Esophagus squamous epithelium (tissue), 5 donors: Measurements from ENCODE around the gene TMEM236. TPM values are rescaled to one million over a fixed set of nuclear protein-coding genes. Genes with fewer than 3 reads are reported as not detected.

Source experiments
- DNase-seq: peaks from one replicate; lab custom pipeline; 2025; lab: John Stamatoyannopoulos, UW
- H3K27ac ChIP-seq, 4 donors: fragments of 200-600 bp; sonication (generic); one replicate each; pipeline ENCODE4 v1.5.1; 2016 to 2019; ENCODE audit warnings: mild to moderate bottlenecking in 1 of 4
- H3K27me3 ChIP-seq, 4 donors: fragments of 200-600 bp; sonication (generic); 1 replicate in 3 of 4; 2 replicates in 1 of 4; pipeline versions ENCODE4 v1.5.1 to v1.6.0; 2017 to 2021; ENCODE audit warnings: antibody characterized with exemption in 1 of 4
- H3K36me3 ChIP-seq, 3 donors: fragments of 200-600 bp; sonication (generic); one replicate each; pipeline ENCODE4 v1.5.1; 2016 to 2019
- H3K4me1 ChIP-seq, 3 donors: fragments of 200-600 bp; sonication (generic); one replicate each; pipeline ENCODE4 v1.5.1; 2017 to 2019
- H3K4me3 ChIP-seq, 4 donors: fragments of 200-600 bp; sonication (generic); 1 replicate in 3 of 4; 2 replicates in 1 of 4; pipeline ENCODE4 v1.5.1; 2016 to 2019; ENCODE audit warnings: mild to moderate bottlenecking in 2 of 4, moderate library complexity in 1 of 4
- H3K9me3 ChIP-seq, 3 donors: fragments of 200-600 bp; sonication (generic); one replicate each; pipeline ENCODE4 v1.5.1; 2016 to 2019
- POLR2A ChIP-seq, 4 donors: fragments of 450-650 bp; IDR thresholded peaks; one replicate each; pipeline ENCODE4 v1.6.1; 2017; ENCODE audit warnings: antibody characterized with exemption in 4 of 4, mild to moderate bottlenecking in 4 of 4, moderate library complexity in 3 of 4
- WGBS, 2 donors: methylation state at CpG; one replicate each; pipeline ENCODE4 v1.1.5; 2018; 5-methylcytosine and 5-hydroxymethylcytosine counted together
- intact Hi-C: fragments of 100-400 bp; cut with DNase I; formaldehyde crosslinking; loops from one replicate; pipeline ENCODE4 v1.15.0; 2022
- total RNA-seq, 4 donors: library from RNA; depleted of rRNA; stranded (reverse); fragments of >200 nt; gene quantifications; one replicate each; pipeline ENCODE4 v1.1.0, GENCODE V29; 2016
- TF ChIP-seq, protein P1 (sequence below), 6 experiments: fragments of 450-650 bp in 4 of 6; fragments of 200-600 bp in 2 of 6; sonication (generic) in 2 of 6; IDR thresholded peaks; one replicate each; pipeline ENCODE4 v1.5.1; 2016 to 2019; ENCODE audit warnings: antibody characterized with exemption in 6 of 6, mild to moderate bottlenecking in 4 of 6, moderate library complexity in 4 of 6
- donor health status: DM: yes; HTN: yes; CAD: no.

The TMEM236 gene
- total RNA-seq, 4 donors from 2014 or later: 0.04 to 0.76 (median 0.15) TPM

GRCh38 chr10:17785276-17785930 lies 33.4 kb downstream of the TMEM236 start:
- H3K27ac ChIP-seq: peak overlapping the region in 1 of 4 donors; percentile 49
- intact Hi-C loops: no loop called here
- 76 to 80% methylated on average over 5 of the region's 5 CpGs for WGBS, 2 donors
- H3K9me3 ChIP-seq: no peaks in the 10 kb centered on the region
- no peak for TF ChIP-seq POLR2A (IDR thresholded peaks at IDR 0.05)
- no peak for DNase-seq
- H3K4me3 ChIP-seq: no peak overlapping the region
- no peaks in the 10 kb centered on the region for H3K4me1 ChIP-seq
- no peaks in the 10 kb centered on the region for H3K36me3 ChIP-seq
- no peaks in the 10 kb centered on the region for H3K27me3 ChIP-seq

DNA sequence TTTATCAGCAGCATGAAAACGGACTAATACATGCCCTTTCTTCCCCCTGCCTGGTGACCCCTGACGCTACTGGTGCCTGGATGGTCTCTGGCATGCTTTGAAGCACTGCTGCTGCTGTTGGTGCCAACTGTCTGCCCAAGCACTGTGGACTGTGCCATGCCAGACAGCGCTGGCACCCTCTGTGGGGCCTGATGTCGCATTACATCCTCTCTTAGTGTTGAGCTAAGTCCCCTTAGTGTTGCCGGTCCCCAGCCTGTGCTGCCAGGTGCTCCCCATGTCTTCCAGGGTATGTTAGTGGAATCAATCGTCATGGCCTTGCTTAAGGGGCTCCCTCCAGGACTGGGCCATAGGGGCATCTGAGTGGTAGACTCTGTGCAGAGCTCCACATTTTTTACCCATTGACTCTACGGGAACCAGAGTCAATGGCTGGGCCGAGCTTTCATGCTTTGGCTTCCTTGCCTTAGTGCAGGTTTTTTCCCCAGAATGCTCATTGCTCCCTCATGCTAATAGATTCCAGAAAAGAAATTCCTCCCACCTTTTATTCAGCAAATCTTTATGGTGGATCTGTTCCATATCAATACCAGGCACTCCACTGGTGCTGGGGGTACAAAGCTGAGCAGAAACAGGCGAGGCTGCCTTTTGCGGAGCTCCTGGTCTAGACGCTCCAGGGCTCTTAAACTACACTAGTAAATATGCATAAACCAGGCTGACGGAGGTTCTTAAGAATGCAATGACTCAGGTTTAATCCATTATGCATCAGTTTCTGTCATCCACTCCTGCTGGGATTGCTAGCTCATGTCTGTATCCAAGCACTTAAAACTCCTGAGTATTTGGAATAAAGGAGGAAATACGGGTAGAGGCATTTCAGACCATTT lies 35.3 kb downstream of the TMEM236 start:
- Histone ChIP-seq H3K9me3 (no peaks in the 10 kb centered on the region), H3K4me1 (no peaks in the 10 kb centered on the region), H3K27ac (no peak overlapping the region), H3K27me3 (no peaks in the 10 kb centered on the region), H3K36me3 (no peaks in the 10 kb centered on the region), H3K4me3 (no peak overlapping the region)
- intact Hi-C loops: no loop called here
- WGBS, 2 donors: 61 to 80% methylated on average over 10 of the region's 13 CpGs
- DNase-seq: no peak
- TF ChIP-seq POLR2A (IDR thresholded peaks at IDR 0.05): no peak
- TF ChIP-seq, protein P1, sequence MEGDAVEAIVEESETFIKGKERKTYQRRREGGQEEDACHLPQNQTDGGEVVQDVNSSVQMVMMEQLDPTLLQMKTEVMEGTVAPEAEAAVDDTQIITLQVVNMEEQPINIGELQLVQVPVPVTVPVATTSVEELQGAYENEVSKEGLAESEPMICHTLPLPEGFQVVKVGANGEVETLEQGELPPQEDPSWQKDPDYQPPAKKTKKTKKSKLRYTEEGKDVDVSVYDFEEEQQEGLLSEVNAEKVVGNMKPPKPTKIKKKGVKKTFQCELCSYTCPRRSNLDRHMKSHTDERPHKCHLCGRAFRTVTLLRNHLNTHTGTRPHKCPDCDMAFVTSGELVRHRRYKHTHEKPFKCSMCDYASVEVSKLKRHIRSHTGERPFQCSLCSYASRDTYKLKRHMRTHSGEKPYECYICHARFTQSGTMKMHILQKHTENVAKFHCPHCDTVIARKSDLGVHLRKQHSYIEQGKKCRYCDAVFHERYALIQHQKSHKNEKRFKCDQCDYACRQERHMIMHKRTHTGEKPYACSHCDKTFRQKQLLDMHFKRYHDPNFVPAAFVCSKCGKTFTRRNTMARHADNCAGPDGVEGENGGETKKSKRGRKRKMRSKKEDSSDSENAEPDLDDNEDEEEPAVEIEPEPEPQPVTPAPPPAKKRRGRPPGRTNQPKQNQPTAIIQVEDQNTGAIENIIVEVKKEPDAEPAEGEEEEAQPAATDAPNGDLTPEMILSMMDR (IDR thresholded peaks at IDR 0.05): no peak

- Histone ChIP-seq H3K4me3 (no peak overlapping the region), H3K4me1 (no peaks in the 10 kb centered on the region), H3K36me3 (no peaks in the 10 kb centered on the region), H3K27ac (no peak overlapping the region), H3K9me3 (no peaks in the 10 kb centered on the region), H3K27me3 (no peaks in the 10 kb centered on the region)
- intact Hi-C loops: no loop called here
- DNase-seq: no peak
- TF ChIP-seq POLR2A (IDR thresholded peaks at IDR 0.05): no peak
- TF ChIP-seq, protein P1 (IDR thresholded peaks at IDR 0.05): no peak
- 68 to 90% methylated on average over 2 of the region's 2 CpGs for WGBS, 2 donors
Observed at GRCh38 chr10:17788646-17789045, 36.6 kb downstream of the TMEM236 start.

DNA sequence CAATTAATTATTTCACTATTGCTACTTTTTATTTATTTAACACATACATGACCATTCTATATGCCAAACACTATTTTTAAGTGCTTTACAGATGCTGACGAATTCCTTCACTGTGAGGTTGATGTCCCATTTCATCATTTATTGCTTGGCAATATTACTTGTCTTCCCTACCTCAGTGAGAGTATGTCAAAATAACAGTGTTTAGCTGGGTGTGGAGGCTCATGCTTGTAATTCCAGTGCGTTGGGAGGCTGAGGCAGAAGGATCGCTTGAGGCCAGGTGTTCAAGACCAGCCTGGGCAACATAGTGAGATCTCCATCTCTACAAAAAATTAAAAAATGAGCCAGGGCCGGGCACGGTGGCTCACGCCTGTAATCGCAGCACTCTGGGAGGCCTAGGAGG lies 37.4 kb downstream of the TMEM236 start:
- Histone ChIP-seq H3K4me3 (no peak overlapping the region), H3K36me3 (no peaks in the 10 kb centered on the region), H3K4me1 (no peaks in the 10 kb centered on the region), H3K9me3 (no peaks in the 10 kb centered on the region), H3K27me3 (no peaks in the 10 kb centered on the region), H3K27ac (no peak overlapping the region)
- intact Hi-C loops: no loop called here
- no peak for DNase-seq
- 67 to 78% methylated on average over 6 to 7 of the region's 7 CpGs for WGBS, 2 donors
- no peak for TF ChIP-seq POLR2A (IDR thresholded peaks at IDR 0.05)
- TF ChIP-seq, protein P1 (IDR thresholded peaks at IDR 0.05): no peak

GRCh38 chr10:17790651-17791050 lies 38.6 kb downstream of the TMEM236 start:
- H3K4me3 ChIP-seq: no peak overlapping the region
- intact Hi-C loops: no loop called here
- WGBS, 2 donors: 64 to 78% methylated on average over 2 of the region's 2 CpGs
- no peaks in the 10 kb centered on the region for H3K27me3 ChIP-seq
- H3K9me3 ChIP-seq: no peaks in the 10 kb centered on the region
- no peaks in the 10 kb centered on the region for H3K36me3 ChIP-seq
- DNase-seq: no peak
- no peak overlapping the region for H3K27ac ChIP-seq
- TF ChIP-seq, protein P1 (IDR thresholded peaks at IDR 0.05): no peak
- TF ChIP-seq POLR2A (IDR thresholded peaks at IDR 0.05): no peak
- H3K4me1 ChIP-seq: no peaks in the 10 kb centered on the region
